SK-N-SH treated with all-trans-retinoic acid at 6 μM for 48 hours (cell line): Measurements from ENCODE around the gene RPLP2.

ENCODE experiments used
- ATAC-seq: fragments of 200-7000 bp; cut with Tn5 transposase; 3 replicates; pipeline ENCODE4 v1.9.1; 2020; ENCODE audit warnings: mild to moderate bottlenecking, moderate library complexity
- ARNTL ChIP-seq: fragments of 450-650 bp; formaldehyde crosslinking; IDR thresholded peaks from 2 replicates; pipeline ENCODE4 v1.5.0; 2020; ENCODE audit warnings: low read depth, mild to moderate bottlenecking, moderate library complexity, borderline replicate concordance
- BACH2 ChIP-seq: fragments of 250-450 bp; sonication (Bioruptor Pico); IDR thresholded peaks from 2 replicates; pipeline ENCODE4 v1.9.0; 2021; ENCODE audit warnings: mild to moderate bottlenecking, borderline replicate concordance
- CSDC2 ChIP-seq: fragments of 250-450 bp; sonication (Bioruptor Pico); IDR thresholded peaks from 2 replicates; pipeline ENCODE4 v1.5.0; 2020; ENCODE audit warnings: mild to moderate bottlenecking, moderate library complexity
- CSRNP3 ChIP-seq: fragments of 250-450 bp; sonication (Bioruptor Pico); IDR thresholded peaks from 2 replicates; pipeline ENCODE4 v1.5.1; 2021; ENCODE audit warnings: mild to moderate bottlenecking, moderate library complexity
- ESRRG ChIP-seq: fragments of 250-450 bp; sonication (Bioruptor Pico); IDR thresholded peaks from 2 replicates; pipeline ENCODE4 v1.6.1; 2021; ENCODE audit warnings: mild to moderate bottlenecking
- GLIS3 ChIP-seq: fragments of 250-450 bp; sonication (Bioruptor Pico); IDR thresholded peaks from 2 replicates; pipeline ENCODE4 v1.5.0; 2020; ENCODE audit warnings: mild to moderate bottlenecking, moderate library complexity
- ISL1 ChIP-seq: fragments of 250-450 bp; sonication (Bioruptor Pico); IDR thresholded peaks from 2 replicates; pipeline ENCODE4 v2.1.2; 2022; ENCODE audit warnings: mild to moderate bottlenecking, moderate library complexity
- PPARA ChIP-seq: fragments of 250-450 bp; sonication (Bioruptor Pico); IDR thresholded peaks from 2 replicates; pipeline ENCODE4 v1.5.0; 2020; ENCODE audit warnings: mild to moderate bottlenecking, borderline replicate concordance
- RARB ChIP-seq: fragments of 250-450 bp; sonication (Bioruptor Pico); IDR thresholded peaks from 2 replicates; pipeline ENCODE4 v1.8.0; 2021; ENCODE audit warnings: mild to moderate bottlenecking, moderate library complexity
- SNAI2 ChIP-seq: fragments of 250-450 bp; sonication (Bioruptor Pico); IDR thresholded peaks from 2 replicates; pipeline ENCODE4 v1.5.0; 2020; ENCODE audit warnings: mild to moderate bottlenecking, moderate library complexity
- TCF4 ChIP-seq: fragments of 250-450 bp; sonication (Bioruptor Pico); IDR thresholded peaks from 2 replicates; pipeline ENCODE4 v1.8.0; 2021; ENCODE audit warnings: mild to moderate bottlenecking, moderate library complexity, borderline replicate concordance
- TOX ChIP-seq: fragments of 250-450 bp; sonication (Bioruptor Pico); IDR thresholded peaks from 2 replicates; pipeline ENCODE4 v1.8.0; 2021; ENCODE audit warnings: mild to moderate bottlenecking, moderate library complexity, borderline replicate concordance
- ZC3H10 ChIP-seq: fragments of 250-450 bp; sonication (Bioruptor Pico); IDR thresholded peaks from 2 replicates; pipeline ENCODE4 v1.5.1; 2021; ENCODE audit warnings: mild to moderate bottlenecking, moderate library complexity
- ZFP3 ChIP-seq: fragments of 250-450 bp; sonication (Bioruptor Pico); IDR thresholded peaks from 2 replicates; pipeline ENCODE4 v1.5.0; 2020; ENCODE audit warnings: mild to moderate bottlenecking, moderate library complexity
- ZNF565 ChIP-seq: fragments of 450-650 bp; formaldehyde crosslinking; conservative IDR thresholded peaks from 2 replicates; pipeline ENCODE4 v1.5.0; 2020; ENCODE audit warnings: low read depth, mild to moderate bottlenecking, moderate library complexity
- ZNF70 ChIP-seq: fragments of 450-650 bp; formaldehyde crosslinking; IDR thresholded peaks from 2 replicates; pipeline ENCODE4 v1.5.0; 2020; ENCODE audit warnings: mild to moderate bottlenecking, moderate library complexity
- ZNF8 ChIP-seq: fragments of 450-650 bp; formaldehyde crosslinking; IDR thresholded peaks from 2 replicates; pipeline ENCODE4 v1.5.0; 2020; ENCODE audit warnings: mild to moderate bottlenecking, moderate library complexity
- TF ChIP-seq, protein P1 (sequence below): fragments of 250-450 bp; sonication (Bioruptor Pico); IDR thresholded peaks from 2 replicates; pipeline ENCODE4 v1.5.1; 2020; ENCODE audit warnings: low read depth, mild to moderate bottlenecking, moderate library complexity
- TF ChIP-seq, protein P2 (sequence below): fragments of 250-450 bp; sonication (Bioruptor Pico); IDR thresholded peaks from 2 replicates; pipeline ENCODE4 v1.5.0; 2020; ENCODE audit warnings: mild to moderate bottlenecking, moderate library complexity
- TF ChIP-seq, protein P3 (sequence below): fragments of 250-450 bp; sonication (Bioruptor Pico); IDR thresholded peaks from 2 replicates; pipeline ENCODE4 v1.8.0; 2020; ENCODE audit warnings: mild to moderate bottlenecking, moderate library complexity, borderline replicate concordance

Gene RPLP2

GRCh38 chr11:774873-775592, 34.7 kb upstream of the RPLP2 start:
- TF ChIP-seq PPARA (CRISPR knock-in tag) (no peak), ISL1 (CRISPR knock-in tag) (no peak), TOX (no peak), ARNTL (CRISPR knock-in tag) (no peak), TCF4 (CRISPR knock-in tag) (no peak), SNAI2 (CRISPR knock-in tag) (no peak)
- TF ChIP-seq, protein P1, sequence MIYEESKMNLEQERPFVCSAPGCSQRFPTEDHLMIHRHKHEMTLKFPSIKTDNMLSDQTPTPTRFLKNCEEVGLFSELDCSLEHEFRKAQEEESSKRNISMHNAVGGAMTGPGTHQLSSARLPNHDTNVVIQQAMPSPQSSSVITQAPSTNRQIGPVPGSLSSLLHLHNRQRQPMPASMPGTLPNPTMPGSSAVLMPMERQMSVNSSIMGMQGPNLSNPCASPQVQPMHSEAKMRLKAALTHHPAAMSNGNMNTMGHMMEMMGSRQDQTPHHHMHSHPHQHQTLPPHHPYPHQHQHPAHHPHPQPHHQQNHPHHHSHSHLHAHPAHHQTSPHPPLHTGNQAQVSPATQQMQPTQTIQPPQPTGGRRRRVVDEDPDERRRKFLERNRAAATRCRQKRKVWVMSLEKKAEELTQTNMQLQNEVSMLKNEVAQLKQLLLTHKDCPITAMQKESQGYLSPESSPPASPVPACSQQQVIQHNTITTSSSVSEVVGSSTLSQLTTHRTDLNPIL = no peak

GRCh38 chr11:776263-776560, 33.6 kb upstream of the RPLP2 start:
- no peak for ATAC-seq
- TF ChIP-seq ZNF70 (no peak), ZNF565 (no peak), TOX (no peak), ZNF8 (CRISPR knock-in tag) (no peak), CSRNP3 (CRISPR knock-in tag) (no peak), ISL1 (CRISPR knock-in tag) (no peak), ZFP3 (CRISPR knock-in tag) (no peak), BACH2 (CRISPR knock-in tag) (no peak), TCF4 (CRISPR knock-in tag) (no peak), CSDC2 (CRISPR knock-in tag) (no peak), ESRRG (CRISPR knock-in tag) (no peak), GLIS3 (no peak), ZC3H10 (CRISPR knock-in tag) (no peak), ARNTL (CRISPR knock-in tag) (no peak)
- TF ChIP-seq, protein P2, sequence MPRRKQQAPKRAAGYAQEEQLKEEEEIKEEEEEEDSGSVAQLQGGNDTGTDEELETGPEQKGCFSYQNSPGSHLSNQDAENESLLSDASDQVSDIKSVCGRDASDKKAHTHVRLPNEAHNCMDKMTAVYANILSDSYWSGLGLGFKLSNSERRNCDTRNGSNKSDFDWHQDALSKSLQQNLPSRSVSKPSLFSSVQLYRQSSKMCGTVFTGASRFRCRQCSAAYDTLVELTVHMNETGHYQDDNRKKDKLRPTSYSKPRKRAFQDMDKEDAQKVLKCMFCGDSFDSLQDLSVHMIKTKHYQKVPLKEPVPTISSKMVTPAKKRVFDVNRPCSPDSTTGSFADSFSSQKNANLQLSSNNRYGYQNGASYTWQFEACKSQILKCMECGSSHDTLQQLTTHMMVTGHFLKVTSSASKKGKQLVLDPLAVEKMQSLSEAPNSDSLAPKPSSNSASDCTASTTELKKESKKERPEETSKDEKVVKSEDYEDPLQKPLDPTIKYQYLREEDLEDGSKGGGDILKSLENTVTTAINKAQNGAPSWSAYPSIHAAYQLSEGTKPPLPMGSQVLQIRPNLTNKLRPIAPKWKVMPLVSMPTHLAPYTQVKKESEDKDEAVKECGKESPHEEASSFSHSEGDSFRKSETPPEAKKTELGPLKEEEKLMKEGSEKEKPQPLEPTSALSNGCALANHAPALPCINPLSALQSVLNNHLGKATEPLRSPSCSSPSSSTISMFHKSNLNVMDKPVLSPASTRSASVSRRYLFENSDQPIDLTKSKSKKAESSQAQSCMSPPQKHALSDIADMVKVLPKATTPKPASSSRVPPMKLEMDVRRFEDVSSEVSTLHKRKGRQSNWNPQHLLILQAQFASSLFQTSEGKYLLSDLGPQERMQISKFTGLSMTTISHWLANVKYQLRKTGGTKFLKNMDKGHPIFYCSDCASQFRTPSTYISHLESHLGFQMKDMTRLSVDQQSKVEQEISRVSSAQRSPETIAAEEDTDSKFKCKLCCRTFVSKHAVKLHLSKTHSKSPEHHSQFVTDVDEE (CRISPR knock-in tag) = no peak
- TF ChIP-seq, protein P3, sequence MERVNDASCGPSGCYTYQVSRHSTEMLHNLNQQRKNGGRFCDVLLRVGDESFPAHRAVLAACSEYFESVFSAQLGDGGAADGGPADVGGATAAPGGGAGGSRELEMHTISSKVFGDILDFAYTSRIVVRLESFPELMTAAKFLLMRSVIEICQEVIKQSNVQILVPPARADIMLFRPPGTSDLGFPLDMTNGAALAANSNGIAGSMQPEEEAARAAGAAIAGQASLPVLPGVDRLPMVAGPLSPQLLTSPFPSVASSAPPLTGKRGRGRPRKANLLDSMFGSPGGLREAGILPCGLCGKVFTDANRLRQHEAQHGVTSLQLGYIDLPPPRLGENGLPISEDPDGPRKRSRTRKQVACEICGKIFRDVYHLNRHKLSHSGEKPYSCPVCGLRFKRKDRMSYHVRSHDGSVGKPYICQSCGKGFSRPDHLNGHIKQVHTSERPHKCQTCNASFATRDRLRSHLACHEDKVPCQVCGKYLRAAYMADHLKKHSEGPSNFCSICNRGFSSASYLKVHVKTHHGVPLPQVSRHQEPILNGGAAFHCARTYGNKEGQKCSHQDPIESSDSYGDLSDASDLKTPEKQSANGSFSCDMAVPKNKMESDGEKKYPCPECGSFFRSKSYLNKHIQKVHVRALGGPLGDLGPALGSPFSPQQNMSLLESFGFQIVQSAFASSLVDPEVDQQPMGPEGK (CRISPR knock-in tag) = no peak
- TF ChIP-seq, all 23 proteins: peak for 0

More at GRCh38 chr11:774873-775592, 34.7 kb upstream of the RPLP2 start:
- ATAC-seq = no peak

- TF ChIP-seq, protein P3 (CRISPR knock-in tag) = peak; percentile 18; the same call in 1 of the 2 replicates
- no peak for TF ChIP-seq RARB (CRISPR knock-in tag)
- ATAC-seq = peak; percentile 52
These were observed 33.0 kb upstream of the RPLP2 start for GRCh38 chr11:776561-777287.
